SK-N-SH (cell line): ENCODE data around the gene PGAP2. TPM values are rescaled to one million over a fixed set of nuclear protein-coding genes. Genes with fewer than 3 reads are reported as not detected.

Experiments used
- CTCF ChIA-PET: fragments of 300-600, 350-600 bp; formaldehyde crosslinking; extraction: SDS; loops from one replicate; lab custom pipeline; 2021; lab: Yijun Ruan, JAX
- POLR2A ChIA-PET: fragments of 350-600 bp; sonication (Branson Sonifier 250); formaldehyde crosslinking; extraction: SDS; loops from one replicate; lab custom pipeline; 2020; ENCODE audit warnings: antibody characterized with exemption, inconsistent platforms; lab: Yijun Ruan, JAX
- DNase-seq: peaks from one replicate; pipeline ENCODE4 v3.0.0; 2012
- H2AFZ ChIP-seq: fragments of 200-600 bp; sonication (generic); 2 replicates; pipeline ENCODE4 v1.8.1; 2016; ENCODE audit warnings: antibody characterized with exemption, mild to moderate bottlenecking, low read depth
- H3F3A ChIP-seq: fragments of 200-600 bp; sonication (generic); replicated peaks from 2 replicates; pipeline ENCODE3; 2016; ENCODE audit warnings: antibody characterized with exemption, mild to moderate bottlenecking; ENCODE audit not compliant: insufficient read depth
- H3K27ac ChIP-seq, 2 experiments: fragments of 200-500 bp in 1 of 2; fragments of 200-600 bp in 1 of 2; sonication (Bioruptor generic) in 1 of 2; sonication (generic), shearing (Covaris generic) in 1 of 2; 2 replicates each; pipeline versions ENCODE4 v1.5.1 to v1.6.1; 2014 to 2016; ENCODE audit warnings: low read depth in 2 of 2, inconsistent platforms in 1 of 2, low read length in 1 of 2, mild to moderate bottlenecking in 1 of 2, mixed read lengths in 1 of 2
- H3K27me3 ChIP-seq: fragments of 200-600 bp; sonication (generic), shearing (Covaris generic); 2 replicates; pipeline ENCODE4 v1.6.1; 2016; ENCODE audit warnings: mixed run types; ENCODE audit not compliant: insufficient read depth
- H3K36me3 ChIP-seq, 2 experiments: fragments of 200-500 bp in 1 of 2; fragments of 200-600 bp in 1 of 2; sonication (Bioruptor generic) in 1 of 2; sonication (generic) in 1 of 2; replicated peaks in 1 of 2; 2 replicates each; pipeline versions ENCODE3 to v1.5.1; 2014 to 2016; ENCODE audit warnings: low read length in 1 of 2, mild to moderate bottlenecking in 1 of 2; ENCODE audit not compliant: insufficient read depth in 2 of 2, control insufficient read depth in 1 of 2
- H3K4me1 ChIP-seq, 2 experiments: fragments of 200-500 bp in 1 of 2; fragments of 200-600 bp in 1 of 2; sonication (Bioruptor generic) in 1 of 2; sonication (generic), shearing (Covaris generic) in 1 of 2; 2 replicates each; pipeline versions ENCODE4 v1.5.1 to v1.6.1; 2014 to 2016; ENCODE audit warnings: low read depth in 1 of 2, low read length in 1 of 2, mixed run types in 1 of 2; ENCODE audit not compliant: insufficient read depth in 2 of 2, control insufficient read depth in 1 of 2
- H3K4me2 ChIP-seq: fragments of 200-600 bp; sonication (generic), shearing (Covaris generic); 2 replicates; pipeline ENCODE4 v1.6.1; 2017; ENCODE audit warnings: mixed run types
- H3K4me3 ChIP-seq, 2 experiments: fragments of 200-500 bp in 1 of 2; fragments of 200-600 bp in 1 of 2; sonication (Bioruptor generic) in 1 of 2; sonication (generic), shearing (Covaris generic) in 1 of 2; 2 replicates each; pipeline versions ENCODE4 v1.5.1 to v1.8.1; 2014 to 2016; ENCODE audit warnings: low read depth in 2 of 2, inconsistent platforms in 1 of 2, low read length in 1 of 2, mild to moderate bottlenecking in 1 of 2, mixed read lengths in 1 of 2, moderate library complexity in 1 of 2
- H3K79me2 ChIP-seq: fragments of 200-600 bp; sonication (generic); 2 replicates; pipeline ENCODE4 v1.8.1; 2017; ENCODE audit warnings: mild to moderate bottlenecking; ENCODE audit not compliant: insufficient read depth
- H3K9ac ChIP-seq: fragments of 200-600 bp; sonication (generic); 2 replicates; pipeline ENCODE4 v1.6.1; 2017; ENCODE audit warnings: mixed run types
- H3K9me2 ChIP-seq: fragments of 200-600 bp; sonication (generic); 2 replicates; pipeline ENCODE4 v1.6.1; 2017; ENCODE audit warnings: mixed run types
- H3K9me3 ChIP-seq: fragments of 200-600 bp; sonication (generic); 2 replicates; pipeline ENCODE4 v1.6.1; 2017; ENCODE audit warnings: mixed run types, mild to moderate bottlenecking, moderate library complexity
- H4K20me1 ChIP-seq: fragments of 200-600 bp; sonication (generic); 2 replicates; pipeline ENCODE4 v1.6.1; 2017; ENCODE audit warnings: mild to moderate bottlenecking, mixed run types; ENCODE audit not compliant: insufficient read depth
- CHD2 ChIP-seq: fragments of 150-350 bp; IDR thresholded peaks from 2 replicates; pipeline ENCODE4 v1.6.1; 2018; ENCODE audit warnings: low read length; ENCODE audit not compliant: partially characterized antibody
- FOSL2 ChIP-seq: IDR thresholded peaks from 2 replicates; pipeline ENCODE4 v1.4.0; 2012; ENCODE audit warnings: low read depth, mild to moderate bottlenecking, moderate library complexity, borderline replicate concordance
- FOXJ3 ChIP-seq: sonication (generic); formaldehyde crosslinking; IDR thresholded peaks from 2 replicates; pipeline ENCODE4 v1.5.1; 2020; ENCODE audit warnings: mild to moderate bottlenecking, missing genetic modification reagents
- FOXM1 ChIP-seq: IDR thresholded peaks from 2 replicates; pipeline ENCODE4 v1.4.0; 2012; ENCODE audit warnings: low read depth, mild to moderate bottlenecking
- GABPA ChIP-seq: IDR thresholded peaks from 2 replicates; pipeline ENCODE4 v1.4.0; 2012; ENCODE audit warnings: low read depth, mild to moderate bottlenecking
- IRF3 ChIP-seq: fragments of 150-350 bp; IDR thresholded peaks from 2 replicates; pipeline ENCODE4 v1.6.1; 2016; ENCODE audit warnings: mild to moderate bottlenecking, low read depth, low read length
- MAX ChIP-seq: IDR thresholded peaks from 2 replicates; pipeline ENCODE4 v1.4.0; 2012; ENCODE audit warnings: low read depth
- MXI1 ChIP-seq: IDR thresholded peaks from 2 replicates; pipeline ENCODE4 v1.6.1; 2012; ENCODE audit warnings: mild to moderate bottlenecking, low read depth, low read length, improper control_type of control experiment
- NFIC ChIP-seq: IDR thresholded peaks from 2 replicates; pipeline ENCODE4 v1.4.0; 2012; ENCODE audit warnings: borderline replicate concordance
- NRF1 ChIP-seq: IDR thresholded peaks from 2 replicates; pipeline ENCODE4 v1.6.1; 2012; ENCODE audit warnings: low read depth, mild to moderate bottlenecking, low read length
- PBX3 ChIP-seq: IDR thresholded peaks from 2 replicates; pipeline ENCODE4; 2012
- POLR2AphosphoS5 ChIP-seq: IDR thresholded peaks from 2 replicates; pipeline ENCODE4 v1.6.1; 2012; ENCODE audit warnings: low read depth, low read length
- RCOR1 ChIP-seq: fragments of 150-350 bp; IDR thresholded peaks from 2 replicates; pipeline ENCODE4 v1.6.1; 2017; ENCODE audit warnings: antibody characterized with exemption, low read length
- REST ChIP-seq: IDR thresholded peaks from 2 replicates; pipeline ENCODE4 v1.6.1; 2012; ENCODE audit warnings: mild to moderate bottlenecking, low read depth, low read length, moderate library complexity
- RFX5 ChIP-seq: IDR thresholded peaks from 2 replicates; pipeline ENCODE4 v1.6.1; 2012; ENCODE audit warnings: mild to moderate bottlenecking, improper control_type of control experiment, low read length
- RXRA ChIP-seq: IDR thresholded peaks from 2 replicates; pipeline ENCODE4 v1.4.0; 2012; ENCODE audit warnings: low read depth, mild to moderate bottlenecking, borderline replicate concordance
- SIN3A ChIP-seq: IDR thresholded peaks from 2 replicates; pipeline ENCODE4 v1.6.1; 2012; ENCODE audit warnings: low read depth, mild to moderate bottlenecking, low read length, moderate library complexity, borderline replicate concordance
- TAF1 ChIP-seq: IDR thresholded peaks from 2 replicates; pipeline ENCODE4 v1.6.1; 2012; ENCODE audit warnings: low read depth, mild to moderate bottlenecking, low read length, moderate library complexity, borderline replicate concordance
- TEAD4 ChIP-seq: IDR thresholded peaks from 2 replicates; pipeline ENCODE4 v1.4.0; 2012; ENCODE audit warnings: mild to moderate bottlenecking, borderline replicate concordance; ENCODE audit not compliant: insufficient read depth
- USF1 ChIP-seq: IDR thresholded peaks from 2 replicates; pipeline ENCODE4 v1.4.0; 2012; ENCODE audit warnings: low read depth, borderline replicate concordance
- WGBS: methylation state at CpG from one replicate; pipeline ENCODE4 v1.1.6; 2017; ENCODE audit warnings: low lambda C conversion rate; 5-methylcytosine and 5-hydroxymethylcytosine counted together
- polyA plus RNA-seq, 3 experiments: library from polyadenylated mRNA; depleted of rRNA; stranded (reverse); fragments of >200 nt; gene quantifications; 2 replicates each; pipeline ENCODE4 v1.2.3, GENCODE V29; 2012

Gene PGAP2
- polyA plus RNA-seq, 1 of the 3 experiments (the other 2 are of a cell fraction), result 41.3 TPM

GRCh38 chr11:3797329-3798090 lies 10.8 kb upstream of the PGAP2 start, which contains the start of gene NUP98:
TSS of gene NUP98 (minus strand) at chr11:3797554. CDS start at chr11:3782117, 15,437 bp downstream.
- Histone ChIP-seq H2AFZ (peak within 1 kb of the TSS; percentile 98), H3K27ac (peak within 1 kb of the TSS; percentile 89), H3K36me3 (peaks cover 0 to 18% of the 10 kb centered on the region in 2 experiments)
- WGBS, result under 1% methylated on average over 32 of the region's 86 CpGs
- CTCF ChIA-PET, result interaction anchor here (0.6 to 2.3 kb wide), 3 partner anchors 11 to 57 kb away, joined by 3 to 34 read pairs (median 4); partner anchors contain the start of genes PGAP2 and STIM1
- TF ChIP-seq PBX3, result peak; percentile 100
- TF ChIP-seq GABPA, result peak; percentile 58
- no peak for TF ChIP-seq RCOR1
- peak; percentile 90 for TF ChIP-seq RFX5
- TF ChIP-seq NRF1, result 0 out of 2 replicates have a peak, but pooled peaks have one; percentile 2
- no peak for TF ChIP-seq NFIC
- 0 out of 2 replicates have a peak, but pooled peaks have one; percentile 31 for TF ChIP-seq SIN3A
- peak; percentile 87 for TF ChIP-seq MXI1
- TF ChIP-seq USF1, result peak; percentile 72; the same call in 1 of the 2 replicates
- TF ChIP-seq MAX, result peak; percentile 99
- 0 out of 2 replicates have a peak, but pooled peaks have one; percentile 21 for TF ChIP-seq TEAD4
- 0 out of 2 replicates have a peak, but pooled peaks have one; percentile 11 for TF ChIP-seq REST
- peak; percentile 77 for TF ChIP-seq POLR2AphosphoS5
- TF ChIP-seq RXRA, result no peak
- TF ChIP-seq CHD2, result peak; percentile 95
- no peak for TF ChIP-seq FOXJ3 (CRISPR knock-in tag)
- peak; percentile 93 for TF ChIP-seq FOXM1
- peak; percentile 59 for TF ChIP-seq TAF1
- peak; percentile 74 for TF ChIP-seq IRF3
- no peak for TF ChIP-seq FOSL2
- TF ChIP-seq, all 33 proteins: peak for 15
- Histone ChIP-seq H3K4me3 (peak within 1 kb of the TSS; percentile 73 to 81), H4K20me1 (peaks cover 36% of the 10 kb centered on the region), H3K9me3 (no peaks in the 10 kb centered on the region), H3K79me2 (peaks cover 57% of the 10 kb centered on the region), H3K27me3 (no peaks in the 10 kb centered on the region), H3K4me1 (peaks cover 0 to 5% of the 10 kb centered on the region in 2 experiments; a peak in 2 of 4 replicates), H3K9me2 (no peaks in the 10 kb centered on the region), H3K9ac (peak within 1 kb of the TSS; percentile 95), H3F3A (peaks cover 7% of the 10 kb centered on the region), H3K4me2 (peak within 1 kb of the TSS; percentile 90)
- POLR2A ChIA-PET, result interaction anchor here (0.7 to 1.5 kb wide), 3 partner anchors 10 to 39 kb away, joined by 3 to 4 read pairs (median 3); no protein-coding TSS in a partner anchor
- peak; percentile 97 for DNase-seq
